ENCODE measurements around the gene TRIM3. TPM values are rescaled to one million over a fixed set of nuclear protein-coding genes. Genes with fewer than 3 reads are reported as not detected.

The TRIM3 gene
- total RNA-seq, 1 experiment from 2014 or later = 14.4 TPM

DNA sequence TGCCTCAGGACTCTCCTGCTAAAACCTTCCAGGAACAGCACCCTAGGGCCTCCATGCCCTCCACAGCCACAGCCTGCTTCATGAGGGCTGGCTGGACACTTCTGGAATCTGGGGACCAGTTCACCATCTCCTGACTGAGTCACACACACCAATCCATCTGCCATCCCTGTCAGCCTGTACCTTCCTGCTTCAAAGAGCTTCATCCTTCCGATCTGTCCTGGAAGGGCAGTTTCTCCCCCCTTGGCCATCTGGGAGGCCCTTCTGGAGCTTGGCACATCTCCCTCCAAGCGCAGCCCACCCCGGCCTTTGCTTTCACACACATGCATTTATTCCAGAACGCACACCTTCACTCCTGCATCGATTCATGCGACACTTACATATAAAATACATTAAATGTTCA is 67.9 kb downstream of the TRIM3 start:
- Histone ChIP-seq H3K14ac (ENCODE audit: insufficient read depth, low read length) (peak overlapping the region; percentile 27; the same call in 1 of the 2 replicates), H3K27me3 (ENCODE audit: insufficient read depth, low read length) (no peaks in the 10 kb centered on the region), H3K27ac (ENCODE audit: insufficient read length, low read depth, low read length) (no peak overlapping the region), H2BK120ac (ENCODE audit: low read depth, low read length, poor library complexity, severe bottlenecking) (no peak overlapping the region), H3K9ac (ENCODE audit: extremely low read depth, insufficient read length, low read length) (no peak overlapping the region), H4K91ac (ENCODE audit: insufficient read length, low read depth, low read length) (no peak overlapping the region), H3K4me2 (ENCODE audit: insufficient read depth, insufficient read length, low read length) (no peak overlapping the region), H4K5ac (ENCODE audit: insufficient read length, low read depth, low read length) (no peak overlapping the region), H3K4me1 (ENCODE audit: insufficient read depth, low read length) (no peaks in the 10 kb centered on the region), H3K23ac (ENCODE audit: insufficient read length, low read depth, low read length) (no peak overlapping the region), H4K20me1 (ENCODE audit: control insufficient read depth, insufficient read depth, insufficient read length) (no peaks in the 10 kb centered on the region), H2BK15ac (ENCODE audit: low read depth, low read length) (no peak overlapping the region), H2BK5ac (ENCODE audit: insufficient read length, low read length) (no peak overlapping the region), H2AK5ac (ENCODE audit: insufficient read length, low read length) (no peak overlapping the region), H2BK12ac (ENCODE audit: insufficient read length, low read depth, low read length) (no peak overlapping the region), H3K79me1 (ENCODE audit: insufficient read depth, low read depth, low read length, poor library complexity, severe bottlenecking) (no peaks in the 10 kb centered on the region), H3K18ac (ENCODE audit: insufficient read length, low read depth, low read length) (peak overlapping the region; percentile 37), H2BK20ac (ENCODE audit: low read depth, low read length, poor library complexity, severe bottlenecking) (no peak overlapping the region), H3K56ac (ENCODE audit: insufficient read length, low read depth, low read length) (no peak overlapping the region), H2AFZ (ENCODE audit: low read length) (no peak overlapping the region), H3K9me3 (ENCODE audit: control insufficient read depth, low read depth, low read length) (no peaks in the 10 kb centered on the region), H4K8ac (replicated peaks; ENCODE audit: insufficient read length, low read depth, low read length) (no peak overlapping the region), H3K23me2 (ENCODE audit: insufficient read length, low read depth, low read length, poor library complexity, severe bottlenecking) (no peaks in the 10 kb centered on the region), H3K4ac (ENCODE audit: low read depth, low read length) (no peak overlapping the region), H3K79me2 (ENCODE audit: insufficient read depth, low read length) (no peaks in the 10 kb centered on the region), H3T11ph (ENCODE audit: low read length) (no peak overlapping the region)
- Mint-ChIP-seq H3K36me3 (ENCODE audit: insufficient read depth in 1 of 3, low read depth in 3 of 3) (peaks cover 0 to 13% (median 8%) of the 10 kb centered on the region in 3 experiments; a peak in 3 of 7 replicates), H3K4me3 (no peak overlapping the region), H3K9me3 (no peaks in the 10 kb centered on the region), H3K4me1 (peaks cover 7 to 23% of the 10 kb centered on the region in 2 experiments), H3K27ac (no peak overlapping the region; a peak in 2 of 7 replicates), H3K27me3 (ENCODE audit: low read depth) (no peaks in the 10 kb centered on the region)
- TF ChIP-seq, protein P1, sequence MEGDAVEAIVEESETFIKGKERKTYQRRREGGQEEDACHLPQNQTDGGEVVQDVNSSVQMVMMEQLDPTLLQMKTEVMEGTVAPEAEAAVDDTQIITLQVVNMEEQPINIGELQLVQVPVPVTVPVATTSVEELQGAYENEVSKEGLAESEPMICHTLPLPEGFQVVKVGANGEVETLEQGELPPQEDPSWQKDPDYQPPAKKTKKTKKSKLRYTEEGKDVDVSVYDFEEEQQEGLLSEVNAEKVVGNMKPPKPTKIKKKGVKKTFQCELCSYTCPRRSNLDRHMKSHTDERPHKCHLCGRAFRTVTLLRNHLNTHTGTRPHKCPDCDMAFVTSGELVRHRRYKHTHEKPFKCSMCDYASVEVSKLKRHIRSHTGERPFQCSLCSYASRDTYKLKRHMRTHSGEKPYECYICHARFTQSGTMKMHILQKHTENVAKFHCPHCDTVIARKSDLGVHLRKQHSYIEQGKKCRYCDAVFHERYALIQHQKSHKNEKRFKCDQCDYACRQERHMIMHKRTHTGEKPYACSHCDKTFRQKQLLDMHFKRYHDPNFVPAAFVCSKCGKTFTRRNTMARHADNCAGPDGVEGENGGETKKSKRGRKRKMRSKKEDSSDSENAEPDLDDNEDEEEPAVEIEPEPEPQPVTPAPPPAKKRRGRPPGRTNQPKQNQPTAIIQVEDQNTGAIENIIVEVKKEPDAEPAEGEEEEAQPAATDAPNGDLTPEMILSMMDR (conservative IDR thresholded peaks at IDR 0.05) = no peak
- 100% methylated on average over 1 of the region's 6 CpGs for WGBS (ENCODE audit: extremely low coverage, insufficient read length, low lambda C conversion rate)
- no peak for DNase-seq

Data from H9 (cell line).